Measurements from ENCODE around the gene BSG. TPM values are rescaled to one million over a fixed set of nuclear protein-coding genes. Genes with fewer than 3 reads are reported as not detected.

Gene BSG
- polyA plus RNA-seq, 2 donors = 189 to 210 TPM

Other genes with a start within 250 kb of the BSG start
- gene MIER2, start 227.8 kb upstream of the BSG start, polyA plus RNA-seq = 10 to 100 TPM; 13.0 to 13.9 TPM
- gene C2CD4C, start 163.4 kb upstream of the BSG start, polyA plus RNA-seq = under 1 TPM; 0.33 to 0.43 TPM
- gene SHC2, start 111.6 kb upstream of the BSG start, polyA plus RNA-seq = 1 to 10 TPM; 3.0 to 5.3 TPM
- gene MADCAM1, start 76.1 kb upstream of the BSG start, polyA plus RNA-seq = 1 to 10 TPM in 1 of 2 donors, under 1 TPM in 1; 0.57 to 2.0 TPM
- gene TPGS1, start 65.1 kb upstream of the BSG start, polyA plus RNA-seq = 10 to 100 TPM; 13.9 to 16.8 TPM
- 10 to 100 TPM; 45.2 to 68.7 TPM for gene CDC34, start 40.8 kb upstream of the BSG start, polyA plus RNA-seq
- gene GZMM, start 28.5 kb upstream of the BSG start, polyA plus RNA-seq = 1 to 10 TPM in 1 of 2 donors, under 1 TPM in 1; 0.86 to 1.1 TPM
- gene HCN2, start 17.3 kb downstream of the BSG start, polyA plus RNA-seq = 1 to 10 TPM in 1 of 2 donors, under 1 TPM in 1; 0.65 to 1.4 TPM
- gene POLRMT, start 60.9 kb downstream of the BSG start, polyA plus RNA-seq = 10 to 100 TPM; 35.6 to 56.1 TPM
- under 1 TPM; 0.53 to 0.86 TPM for gene FGF22, start 67.3 kb downstream of the BSG start, polyA plus RNA-seq
- gene RNF126, start 90.6 kb downstream of the BSG start, polyA plus RNA-seq = 10 to 100 TPM; 38.4 to 61.5 TPM
- 1 to 10 TPM; 5.9 to 7.8 TPM for gene FSTL3, start 103.8 kb downstream of the BSG start, polyA plus RNA-seq
- not detected for gene PRSS57, start 122.9 kb downstream of the BSG start, polyA plus RNA-seq
- 1 to 10 TPM; 4.8 to 7.6 TPM for gene PALM, start 136.3 kb downstream of the BSG start, polyA plus RNA-seq
- under 1 TPM; 0.08 to 0.11 TPM for gene MISP, start 178.5 kb downstream of the BSG start, polyA plus RNA-seq
- 10 to 100 TPM; 90.6 to 98.3 TPM for gene PTBP1, start 224.9 kb downstream of the BSG start, polyA plus RNA-seq
- not detected for gene PLPPR3, start 249.4 kb downstream of the BSG start, polyA plus RNA-seq